Measurements from ENCODE around the gene GALNT5. TPM values are rescaled to one million over a fixed set of nuclear protein-coding genes. Genes with fewer than 3 reads are reported as not detected.

Gene GALNT5
- polyA plus RNA-seq, 3 donors: not detected

- Histone ChIP-seq H2AFZ (ENCODE audit: insufficient read depth, low read depth, low read length, poor library complexity, severe bottlenecking) (no peak within 1 kb of the TSS), H3K9me3 (replicated peaks in 1 of 2; ENCODE audit: control insufficient read depth in 1 of 2, insufficient read depth in 1 of 2, low read length in 2 of 2) (no peaks in the 10 kb centered on the region), H3K4me3 (replicated peaks in 1 of 3; ENCODE audit: low read depth in 2 of 3, low read length in 3 of 3) (no peak within 1 kb of the TSS), H3K9ac (ENCODE audit: insufficient read depth, low read length, poor library complexity, severe bottlenecking) (no peak within 1 kb of the TSS), H4K20me1 (ENCODE audit: insufficient read depth, low read length) (no peaks in the 10 kb centered on the region), H3K27ac (ENCODE audit: low read depth in 1 of 2, low read length in 2 of 2) (no peak within 1 kb of the TSS), H3K79me2 (ENCODE audit: insufficient read depth, low read length) (no peaks in the 10 kb centered on the region), H3K4me1 (ENCODE audit: control insufficient read depth in 1 of 2, insufficient read depth in 2 of 2, low read length in 2 of 2) (peaks cover 8 to 9% of the 10 kb centered on the region in 2 donors), H3K4me2 (replicated peaks; ENCODE audit: extremely low read depth, low read length, poor library complexity, severe bottlenecking) (no peak within 1 kb of the TSS), H3K36me3 (replicated peaks in 1 of 2; ENCODE audit: control insufficient read depth in 1 of 2, insufficient read depth in 2 of 2, low read length in 2 of 2) (no peaks in the 10 kb centered on the region), H3K27me3 (ENCODE audit: control insufficient read depth in 2 of 2, insufficient read depth in 2 of 2, low read length in 2 of 2) (no peaks in the 10 kb centered on the region)
- Mint-ChIP-seq H3K4me3 (no peak within 1 kb of the TSS), H3K27me3 (ENCODE audit: low read depth in 3 of 3) (peaks cover 0 to 3% (median 2%) of the 10 kb centered on the region in 3 donors), H3K36me3 (peaks cover 0 to 2% of the 10 kb centered on the region in 2 donors), H3K4me1 (peaks cover 12% of the 10 kb centered on the region), H3K9me3 (no peaks in the 10 kb centered on the region), H3K27ac (no peak within 1 kb of the TSS)
- TF ChIP-seq CTCF (IDR thresholded peaks at IDR 0.05): no peak
- intact Hi-C loops (cut with micrococcal nuclease): loop anchor here (5.0 to 10.0 kb wide), 3 partner anchors 109 to 272 kb away; no protein-coding TSS in a partner anchor
- no peak for DNase-seq
Measured at GRCh38 chr2:157325786-157326185, 68.3 kb downstream of the GALNT5 start, which contains the start of gene ERMN. Gene ERMN, minus strand, starts transcription at chr2:157325824. Its CDS starts 182 bp downstream, at chr2:157325642.

DNA sequence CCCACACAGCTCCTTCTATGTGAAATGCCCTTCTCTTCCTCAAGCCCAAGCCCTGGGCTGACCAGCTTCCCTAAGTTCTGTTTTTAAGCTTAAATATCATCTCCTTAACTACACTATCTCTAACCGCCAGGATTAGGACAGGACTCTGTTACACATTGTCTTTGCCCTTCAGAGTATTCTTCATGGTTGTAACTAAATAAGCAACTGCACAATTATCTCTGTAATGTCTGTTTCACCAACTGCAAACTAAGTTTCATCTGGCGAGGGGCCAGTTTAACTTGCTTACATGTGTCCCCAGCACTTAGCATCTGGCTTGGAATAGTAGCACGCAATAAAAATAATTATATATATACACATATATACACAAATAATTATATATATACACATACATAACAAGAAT lies 69.2 kb downstream of the GALNT5 start:
- Mint-ChIP-seq H3K27ac (no peak overlapping the region), H3K4me3 (no peak overlapping the region)
- intact Hi-C loops (cut with micrococcal nuclease): loop anchor here (5.0 to 10.0 kb wide), 3 partner anchors 108 to 271 kb away; no protein-coding TSS in a partner anchor

More for the DNA sequence above, 69.2 kb downstream of the GALNT5 start:
- Histone ChIP-seq H3K27me3 (ENCODE audit: control insufficient read depth in 2 of 2, insufficient read depth in 2 of 2, low read length in 2 of 2) (no peaks in the 10 kb centered on the region), H3K27ac (ENCODE audit: low read depth in 1 of 2, low read length in 2 of 2) (no peak overlapping the region), H3K9ac (ENCODE audit: insufficient read depth, low read length, poor library complexity, severe bottlenecking) (no peak overlapping the region), H3K4me1 (ENCODE audit: control insufficient read depth in 1 of 2, insufficient read depth in 2 of 2, low read length in 2 of 2) (peaks cover under 1 to 2% of the 10 kb centered on the region in 2 donors), H4K20me1 (ENCODE audit: insufficient read depth, low read length) (no peaks in the 10 kb centered on the region), H3K9me3 (replicated peaks in 1 of 2; ENCODE audit: control insufficient read depth in 1 of 2, insufficient read depth in 1 of 2, low read length in 2 of 2) (no peaks in the 10 kb centered on the region), H3K36me3 (replicated peaks in 1 of 2; ENCODE audit: control insufficient read depth in 1 of 2, insufficient read depth in 2 of 2, low read length in 2 of 2) (no peaks in the 10 kb centered on the region), H3K4me2 (replicated peaks; ENCODE audit: extremely low read depth, low read length, poor library complexity, severe bottlenecking) (no peak overlapping the region), H3K79me2 (ENCODE audit: insufficient read depth, low read length) (no peaks in the 10 kb centered on the region), H3K4me3 (replicated peaks in 1 of 3; ENCODE audit: low read depth in 2 of 3, low read length in 3 of 3) (no peak overlapping the region), H2AFZ (ENCODE audit: insufficient read depth, low read depth, low read length, poor library complexity, severe bottlenecking) (no peak overlapping the region)
- H3K4me1 Mint-ChIP-seq: peaks cover 4% of the 10 kb centered on the region
- H3K27me3 Mint-ChIP-seq (ENCODE audit: low read depth in 3 of 3): peaks cover 0 to 3% (median 2%) of the 10 kb centered on the region in 3 donors
- DNase-seq: no peak
- H3K9me3 Mint-ChIP-seq: no peaks in the 10 kb centered on the region
- no peak for TF ChIP-seq CTCF (IDR thresholded peaks at IDR 0.05)
- 100% methylated on average over 1 of the region's 3 CpGs for WGBS (ENCODE audit: insufficient coverage)
- H3K36me3 Mint-ChIP-seq: peaks cover 0 to 2% of the 10 kb centered on the region in 2 donors
